ENCODE measurements around the gene AXIN1. TPM values are rescaled to one million over a fixed set of nuclear protein-coding genes. Genes with fewer than 3 reads are reported as not detected.

The AXIN1 gene
- total and polyA plus RNA-seq, 9 of the 15 experiments (the other 6 are each of a cell fraction or from before 2014, with no cell fraction given): 0.42 to 58.0 (median 25.9) TPM

DNA sequence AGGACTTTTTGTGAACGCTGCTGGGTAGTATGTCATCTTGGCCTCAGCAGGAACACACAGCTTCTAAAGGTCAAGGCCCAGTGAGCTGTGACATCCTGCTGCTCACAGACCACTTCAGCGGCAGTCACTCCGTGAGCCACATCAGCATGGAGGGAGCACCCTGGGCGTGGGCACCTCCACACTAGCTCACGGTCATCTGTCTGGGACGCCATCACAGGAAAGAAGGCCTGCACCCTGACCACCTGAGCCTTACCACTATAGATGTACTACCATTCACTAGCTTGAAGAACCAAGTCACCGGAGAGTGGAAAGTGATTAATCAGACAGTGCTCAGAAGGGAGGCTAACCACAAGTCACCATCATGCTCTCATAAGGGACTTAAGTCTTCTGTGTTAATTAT, 3.3 kb downstream of the AXIN1 start:
- in situ Hi-C loops (cut with MboI) (no loop called here), intact Hi-C loops (cut with micrococcal nuclease) (no loop called here)
- Histone ChIP-seq H2AFZ (ENCODE audit: low read depth, low read length) (no peak overlapping the region), H3K79me2 (ENCODE audit: control insufficient read depth, insufficient read depth, low read length) (peaks cover 79% of the 10 kb centered on the region), H4K20me1 (replicated peaks; ENCODE audit: control insufficient read depth, insufficient read depth, low read length) (peaks cover 3% of the 10 kb centered on the region; the same call in 1 of the 2 replicates), H3K9me3 (replicated peaks; ENCODE audit: control insufficient read depth, insufficient read depth, low read depth, low read length) (no peaks in the 10 kb centered on the region), H3K27me3 (ENCODE audit: control insufficient read depth in 2 of 2, insufficient read depth in 2 of 2, low read length in 2 of 2) (no peaks in the 10 kb centered on the region), H3K27ac (ENCODE audit: extremely low read depth, low read depth, low read length) (peak overlapping the region; percentile 14; the same call in 1 of the 3 replicates), H3K9ac (ENCODE audit: insufficient read depth in 1 of 2, low read depth in 2 of 2, low read length in 2 of 2) (peak overlapping the region in 1 of 2 experiments; percentile 46; a peak in 1 of 4 replicates), H3K36me3 (ENCODE audit: control insufficient read depth, insufficient read depth, low read length) (peaks cover 63% of the 10 kb centered on the region), H3K9me1 (ENCODE audit: control insufficient read depth, insufficient read depth, low read length) (peaks cover 6% of the 10 kb centered on the region), H3K4me3 (no peak overlapping the region), H3K4me2 (ENCODE audit: insufficient read depth, low read length) (no peak overlapping the region; the same call in 1 of the 2 replicates), H3K4me1 (replicated peaks in 1 of 2; ENCODE audit: control insufficient read depth in 2 of 2, insufficient read depth in 2 of 2, low read length in 2 of 2) (peaks cover 26 to 27% of the 10 kb centered on the region in 2 experiments)
- no peak for DNase-seq (ENCODE audit: extremely low read depth in 1 of 4, low spot score in 3 of 4)
- TF ChIP-seq CBFB (CRISPR knock-in tag; IDR thresholded peaks at IDR 0.05) (peak; percentile 30; the same call in 1 of the 2 replicates), ZFP30 (CRISPR knock-in tag; IDR thresholded peaks at IDR 0.05; ENCODE audit: borderline replicate concordance) (no peak), MTA2 (IDR thresholded peaks at IDR 0.05; ENCODE audit: low read depth) (no peak), POU5F1 (IDR thresholded peaks at IDR 0.05; ENCODE audit: borderline replicate concordance, low read depth, low read length, partially characterized antibody) (no peak), SUPT5H (IDR thresholded peaks at IDR 0.05) (no peak), RBFOX2 (IDR thresholded peaks at IDR 0.05; ENCODE audit: low read depth, low read length) (0 out of 2 replicates have a peak, but pooled peaks have one; percentile 17), SAP30 (IDR thresholded peaks at IDR 0.05; ENCODE audit: borderline replicate concordance, insufficient read depth, low read depth, low read length, poor library complexity, severe bottlenecking) (no peak), PCBP2 (IDR thresholded peaks at IDR 0.05; ENCODE audit: low read depth, low read length, poor library complexity, severe bottlenecking) (no peak), ARID1B (IDR thresholded peaks at IDR 0.05) (no peak), HOXB6 (CRISPR knock-in tag; IDR thresholded peaks at IDR 0.05; ENCODE audit: borderline replicate concordance) (no peak)
- TF ChIP-seq, protein P1, sequence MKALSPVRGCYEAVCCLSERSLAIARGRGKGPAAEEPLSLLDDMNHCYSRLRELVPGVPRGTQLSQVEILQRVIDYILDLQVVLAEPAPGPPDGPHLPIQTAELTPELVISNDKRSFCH (CRISPR knock-in tag; IDR thresholded peaks at IDR 0.05): no peak
- TF ChIP-seq, protein P1 (tag; IDR thresholded peaks at IDR 0.05): peak; percentile 48; the same call in 1 of the 2 replicates
- TF ChIP-seq, protein P2, sequence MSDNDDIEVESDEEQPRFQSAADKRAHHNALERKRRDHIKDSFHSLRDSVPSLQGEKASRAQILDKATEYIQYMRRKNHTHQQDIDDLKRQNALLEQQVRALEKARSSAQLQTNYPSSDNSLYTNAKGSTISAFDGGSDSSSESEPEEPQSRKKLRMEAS (CRISPR knock-in tag; IDR thresholded peaks at IDR 0.05): peak; percentile 16; the same call in 1 of the 2 replicates
- TF ChIP-seq, protein P3, sequence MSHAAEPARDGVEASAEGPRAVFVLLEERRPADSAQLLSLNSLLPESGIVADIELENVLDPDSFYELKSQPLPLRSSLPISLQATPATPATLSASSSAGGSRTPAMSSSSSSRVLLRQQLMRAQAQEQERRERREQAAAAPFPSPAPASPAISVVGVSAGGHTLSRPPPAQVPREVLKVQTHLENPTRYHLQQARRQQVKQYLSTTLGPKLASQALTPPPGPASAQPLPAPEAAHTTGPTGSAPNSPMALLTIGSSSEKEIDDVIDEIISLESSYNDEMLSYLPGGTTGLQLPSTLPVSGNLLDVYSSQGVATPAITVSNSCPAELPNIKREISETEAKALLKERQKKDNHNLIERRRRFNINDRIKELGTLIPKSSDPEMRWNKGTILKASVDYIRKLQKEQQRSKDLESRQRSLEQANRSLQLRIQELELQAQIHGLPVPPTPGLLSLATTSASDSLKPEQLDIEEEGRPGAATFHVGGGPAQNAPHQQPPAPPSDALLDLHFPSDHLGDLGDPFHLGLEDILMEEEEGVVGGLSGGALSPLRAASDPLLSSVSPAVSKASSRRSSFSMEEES (CRISPR knock-in tag; IDR thresholded peaks at IDR 0.05): no peak
- TF ChIP-seq, protein P4, sequence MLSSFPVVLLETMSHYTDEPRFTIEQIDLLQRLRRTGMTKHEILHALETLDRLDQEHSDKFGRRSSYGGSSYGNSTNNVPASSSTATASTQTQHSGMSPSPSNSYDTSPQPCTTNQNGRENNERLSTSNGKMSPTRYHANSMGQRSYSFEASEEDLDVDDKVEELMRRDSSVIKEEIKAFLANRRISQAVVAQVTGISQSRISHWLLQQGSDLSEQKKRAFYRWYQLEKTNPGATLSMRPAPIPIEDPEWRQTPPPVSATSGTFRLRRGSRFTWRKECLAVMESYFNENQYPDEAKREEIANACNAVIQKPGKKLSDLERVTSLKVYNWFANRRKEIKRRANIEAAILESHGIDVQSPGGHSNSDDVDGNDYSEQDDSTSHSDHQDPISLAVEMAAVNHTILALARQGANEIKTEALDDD (IDR thresholded peaks at IDR 0.05): peak; percentile 50; the same call in 1 of the 2 replicates
- no TSS peak for BruUV-seq (replicated peaks)
- WGBS (ENCODE audit: insufficient coverage, low coverage, missing lambda C conversion rate): 82% methylated on average over 7 of the region's 7 CpGs
- ChIA-PET POLR2A (interaction anchor here (0.6 to 2.7 kb wide), 3 partner anchors 12 to 57 kb away, joined by 3 to 22 read pairs (median 5); no protein-coding TSS in a partner anchor), CTCF (ENCODE audit: low intra/inter-chr PET ratio) (no interaction called here)
- peak; percentile 54 for FAIRE-seq
- no peak for ATAC-seq

Measured in K562 (cell line).